Calu3 (cell line): Measurements from ENCODE around the gene CCER1. TPM values are rescaled to one million over a fixed set of nuclear protein-coding genes. Genes with fewer than 3 reads are reported as not detected.
A peak's percentile ranks its signal among the peaks of the same experiment; 100 is the strongest.

ENCODE experiments used
- BruUV-seq: library from RNA; stranded (reverse); fragments of 400-500 nt; replicated peaks from 2 replicates; lab custom pipeline; 2021; lab: Mats Ljungman, UMichigan
- CTCF ChIA-PET: fragments of 300-600 bp; sonication (Branson Sonifier 250); formaldehyde crosslinking; loops from one replicate; lab custom pipeline; 2022; ENCODE audit warnings: antibody characterized with exemption; lab: Charles Lee
- DNase-seq: peaks from one replicate; pipeline ENCODE4 v3.0.0; 2022
- H3K27ac Mint-ChIP-seq: one replicate; pipeline ENCODE4 v1.8.0; 2022; ENCODE audit warnings: mixed read lengths; ENCODE audit not compliant: unreplicated experiment
- H3K27me3 Mint-ChIP-seq: one replicate; pipeline ENCODE4 v1.8.0; 2022; ENCODE audit warnings: mixed read lengths; ENCODE audit not compliant: unreplicated experiment
- H3K36me3 Mint-ChIP-seq: one replicate; pipeline ENCODE4 v1.8.0; 2022; ENCODE audit warnings: mild to moderate bottlenecking, moderate library complexity, mixed read lengths; ENCODE audit not compliant: insufficient read depth, unreplicated experiment
- H3K4me1 Mint-ChIP-seq: one replicate; pipeline ENCODE4 v1.8.0; 2022; ENCODE audit warnings: mild to moderate bottlenecking, low read depth, mixed read lengths; ENCODE audit not compliant: unreplicated experiment
- H3K4me3 Mint-ChIP-seq: one replicate; pipeline ENCODE4 v1.8.0; 2022; ENCODE audit warnings: mild to moderate bottlenecking, low read depth, moderate library complexity, mixed read lengths; ENCODE audit not compliant: unreplicated experiment
- H3K9me3 Mint-ChIP-seq: one replicate; pipeline ENCODE4 v1.8.0; 2022; ENCODE audit warnings: low read depth, mixed read lengths; ENCODE audit not compliant: unreplicated experiment
- intact Hi-C: fragments of 100-400 bp; cut with micrococcal nuclease; formaldehyde crosslinking; loops from one replicate; pipeline ENCODE4 v1.10.0; 2022; ENCODE audit not compliant: unreplicated experiment
- total RNA-seq: library from RNA; stranded (reverse); gene quantifications from 2 replicates; pipeline ENCODE4 v1.2.3, GENCODE V29; 2022
- TF ChIP-seq, protein P1 (sequence below): fragments of 200-600 bp; IDR thresholded peaks from one replicate; pipeline ENCODE4 v1.8.0; 2022; ENCODE audit warnings: antibody characterized with exemption; ENCODE audit not compliant: unreplicated experiment

Gene CCER1
- total RNA-seq, 1 experiment from 2014 or later: not detected

- H3K9me3 Mint-ChIP-seq: no peaks in the 10 kb centered on the region
- CTCF ChIA-PET: interaction anchor here (0.5 kb wide), 1 partner anchor 1521 kb away, joined by 5 read pairs; no protein-coding TSS in a partner anchor
- H3K36me3 Mint-ChIP-seq: no peaks in the 10 kb centered on the region
- intact Hi-C loops: no loop called here
- no peak overlapping the region for H3K27ac Mint-ChIP-seq
- TF ChIP-seq, protein P1, sequence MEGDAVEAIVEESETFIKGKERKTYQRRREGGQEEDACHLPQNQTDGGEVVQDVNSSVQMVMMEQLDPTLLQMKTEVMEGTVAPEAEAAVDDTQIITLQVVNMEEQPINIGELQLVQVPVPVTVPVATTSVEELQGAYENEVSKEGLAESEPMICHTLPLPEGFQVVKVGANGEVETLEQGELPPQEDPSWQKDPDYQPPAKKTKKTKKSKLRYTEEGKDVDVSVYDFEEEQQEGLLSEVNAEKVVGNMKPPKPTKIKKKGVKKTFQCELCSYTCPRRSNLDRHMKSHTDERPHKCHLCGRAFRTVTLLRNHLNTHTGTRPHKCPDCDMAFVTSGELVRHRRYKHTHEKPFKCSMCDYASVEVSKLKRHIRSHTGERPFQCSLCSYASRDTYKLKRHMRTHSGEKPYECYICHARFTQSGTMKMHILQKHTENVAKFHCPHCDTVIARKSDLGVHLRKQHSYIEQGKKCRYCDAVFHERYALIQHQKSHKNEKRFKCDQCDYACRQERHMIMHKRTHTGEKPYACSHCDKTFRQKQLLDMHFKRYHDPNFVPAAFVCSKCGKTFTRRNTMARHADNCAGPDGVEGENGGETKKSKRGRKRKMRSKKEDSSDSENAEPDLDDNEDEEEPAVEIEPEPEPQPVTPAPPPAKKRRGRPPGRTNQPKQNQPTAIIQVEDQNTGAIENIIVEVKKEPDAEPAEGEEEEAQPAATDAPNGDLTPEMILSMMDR: no peak
- H3K27me3 Mint-ChIP-seq: no peaks in the 10 kb centered on the region
- no peak overlapping the region for H3K4me3 Mint-ChIP-seq
- BruUV-seq: no TSS peak
- no peaks in the 10 kb centered on the region for H3K4me1 Mint-ChIP-seq
- no peak for DNase-seq
These were observed 9.6 kb upstream of the CCER1 start for GRCh38 chr12:90964616-90965015.

DNA sequence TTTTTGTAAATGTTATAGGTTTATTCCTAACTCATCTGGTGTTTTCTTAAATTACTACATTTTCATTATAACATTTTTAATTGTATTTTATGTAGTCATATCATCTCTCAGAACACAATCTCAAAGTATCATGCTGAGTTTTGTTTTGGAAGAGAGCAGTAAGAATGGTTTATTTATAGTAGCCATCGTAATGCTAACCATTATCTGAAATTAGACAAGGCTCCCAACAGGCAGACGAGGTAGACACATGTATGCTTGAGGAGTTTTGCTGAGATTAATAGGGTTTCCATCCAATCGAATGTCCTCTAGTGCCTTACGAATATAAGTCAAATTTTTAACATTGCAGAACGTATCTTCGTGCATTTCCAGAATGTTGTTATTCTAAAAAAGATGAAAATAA is 9.0 kb upstream of the CCER1 start:
- DNase-seq: no peak
- CTCF ChIA-PET: no interaction called here
- Mint-ChIP-seq H3K36me3 (no peaks in the 10 kb centered on the region), H3K4me3 (no peak overlapping the region), H3K4me1 (no peaks in the 10 kb centered on the region), H3K27ac (no peak overlapping the region), H3K27me3 (no peaks in the 10 kb centered on the region), H3K9me3 (no peaks in the 10 kb centered on the region)
- TF ChIP-seq, protein P1: no peak
- no TSS peak for BruUV-seq
- intact Hi-C loops: no loop called here

- Mint-ChIP-seq H3K4me3 (no peak overlapping the region), H3K4me1 (no peaks in the 10 kb centered on the region), H3K9me3 (no peaks in the 10 kb centered on the region), H3K27me3 (no peaks in the 10 kb centered on the region), H3K27ac (no peak overlapping the region), H3K36me3 (no peaks in the 10 kb centered on the region)
- intact Hi-C loops: no loop called here
- TF ChIP-seq, protein P1: no peak
- BruUV-seq: no TSS peak
- CTCF ChIA-PET: interaction anchor here (0.7 kb wide), 1 partner anchor 16 kb away, joined by 3 read pairs; no protein-coding TSS in a partner anchor
- no peak for DNase-seq
These were observed 6.2 kb upstream of the CCER1 start for GRCh38 chr12:90961154-90961553.

DNA sequence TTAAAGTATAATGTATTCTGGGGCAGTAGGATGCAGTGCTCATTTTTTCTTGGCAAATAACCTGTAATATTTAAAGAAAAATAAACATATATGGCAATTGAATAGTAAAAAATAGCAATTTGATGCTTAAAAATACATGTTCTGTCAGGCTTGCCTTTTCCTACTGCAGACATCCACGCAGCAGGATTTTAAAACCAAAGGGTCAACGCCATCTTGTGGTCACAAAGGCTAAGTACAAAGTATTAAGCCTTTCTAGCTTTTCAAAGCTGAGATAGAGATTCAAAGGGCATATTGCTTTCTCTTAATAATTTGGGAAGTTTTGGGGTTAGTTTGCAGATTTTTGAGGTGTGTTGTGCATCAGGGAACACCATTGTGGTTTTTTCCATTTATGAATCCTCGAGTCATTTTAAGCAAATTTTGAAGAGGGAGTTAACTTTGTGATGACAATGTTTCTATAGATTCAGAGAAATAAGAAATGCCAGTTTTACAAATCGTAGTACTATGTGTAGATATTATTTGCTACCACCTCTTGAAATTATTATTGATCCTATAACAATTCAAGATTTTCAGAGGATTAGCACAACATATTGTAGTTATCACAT is 4.7 kb upstream of the CCER1 start:
- TF ChIP-seq, protein P1: peak; percentile 65
- BruUV-seq: no TSS peak
- Mint-ChIP-seq H3K4me1 (no peaks in the 10 kb centered on the region), H3K27ac (no peak overlapping the region), H3K4me3 (no peak overlapping the region), H3K9me3 (no peaks in the 10 kb centered on the region), H3K27me3 (no peaks in the 10 kb centered on the region), H3K36me3 (no peaks in the 10 kb centered on the region)
- CTCF ChIA-PET: interaction anchor here (0.7 to 1.6 kb wide), 4 partner anchors 10 to 678 kb away, joined by 3 to 17 read pairs (median 4); no protein-coding TSS in a partner anchor
- DNase-seq: peak; percentile 38
- intact Hi-C loops: loop anchor here (1.0 kb wide), 3 partner anchors 14 to 396 kb away; no protein-coding TSS in a partner anchor
